Panc1 (cell line): Measurements from ENCODE around the gene CDH23. TPM values are rescaled to one million over a fixed set of nuclear protein-coding genes. Genes with fewer than 3 reads are reported as not detected.

Experiments used
- ATAC-seq: fragments of 200-7000 bp; cut with Tn5 transposase; 2 replicates; pipeline ENCODE4 v1.9.1; 2020; ENCODE audit warnings: mild to moderate bottlenecking, moderate library complexity
- BruUV-seq: library from RNA; stranded (reverse); fragments of 400-500 nt; replicated peaks from 2 replicates; lab custom pipeline; 2021; lab: Mats Ljungman, UMichigan
- CTCF ChIA-PET: fragments of 300-600 bp; sonication (Branson Sonifier 250); formaldehyde crosslinking; loops from one replicate; lab custom pipeline; 2022; ENCODE audit warnings: antibody characterized with exemption; lab: Charles Lee
- POLR2A ChIA-PET: fragments of 300-600 bp; sonication (Branson Sonifier 250); formaldehyde crosslinking; loops from one replicate; lab custom pipeline; 2022; ENCODE audit warnings: antibody characterized with exemption; lab: Charles Lee
- DNase-seq: peaks from one replicate; pipeline ENCODE4 v3.0.0-alpha.2; 2010; ENCODE audit warnings: low read depth, low spot score
- H3K27ac ChIP-seq: 2 replicates; pipeline ENCODE4 v1.5.1; 2011; ENCODE audit warnings: mild to moderate bottlenecking, low read length, inconsistent platforms
- H3K27me3 ChIP-seq: fragments of 200-500 bp; sonication (Bioruptor generic); 2 replicates; pipeline ENCODE4 v1.6.0; 2014; ENCODE audit warnings: low read length, inconsistent platforms; ENCODE audit not compliant: control insufficient read depth, insufficient read depth
- H3K36me3 ChIP-seq: fragments of 200-500 bp; sonication (Bioruptor generic); 2 replicates; pipeline ENCODE4 v1.5.1; 2014; ENCODE audit warnings: inconsistent platforms, mild to moderate bottlenecking, low read length, moderate library complexity; ENCODE audit not compliant: control insufficient read depth, insufficient read depth
- H3K4me1 ChIP-seq: 2 replicates; pipeline ENCODE4 v1.5.1; 2011; ENCODE audit warnings: inconsistent platforms, mild to moderate bottlenecking, low read length, moderate library complexity; ENCODE audit not compliant: control insufficient read depth, insufficient read depth
- H3K4me3 ChIP-seq, 2 experiments: 2 replicates each; pipeline ENCODE4 v1.5.1; 2011 to 2012; ENCODE audit warnings: low read depth in 2 of 2, low read length in 2 of 2, mild to moderate bottlenecking in 2 of 2, inconsistent platforms in 1 of 2, moderate library complexity in 1 of 2
- H3K9me3 ChIP-seq: fragments of 200-500 bp; sonication (Bioruptor generic); 2 replicates; pipeline ENCODE4 v1.5.1; 2014; ENCODE audit warnings: low read depth, mild to moderate bottlenecking, inconsistent platforms, low read length, moderate library complexity; ENCODE audit not compliant: control insufficient read depth, insufficient read depth
- POLR2AphosphoS5 ChIP-seq: IDR thresholded peaks from 2 replicates; pipeline ENCODE4 v1.6.1; 2012; ENCODE audit warnings: mild to moderate bottlenecking, low read depth, low read length, moderate library complexity
- SIN3A ChIP-seq: IDR thresholded peaks from 2 replicates; pipeline ENCODE4 v1.6.1; 2012; ENCODE audit warnings: low read depth, mild to moderate bottlenecking, low read length, moderate library complexity, borderline replicate concordance; ENCODE audit not compliant: insufficient read depth
- TCF7L2 ChIP-seq: IDR thresholded peaks from 2 replicates; pipeline ENCODE4 v1.6.1; 2011; ENCODE audit warnings: mild to moderate bottlenecking, low read depth, low read length, inconsistent platforms
- in situ Hi-C: cut with HindIII; loops from 2 replicates; pipeline ENCODE4 v1.10.0; 2016; ENCODE audit warnings: low sequenced_read_pairs, low pct_unique_long_range_greater_than_20kb
- intact Hi-C: fragments of 100-400 bp; cut with micrococcal nuclease; formaldehyde crosslinking; loops from one replicate; pipeline ENCODE4 v1.10.0; 2022; ENCODE audit not compliant: unreplicated experiment
- total RNA-seq: library from RNA; stranded (reverse); gene quantifications from one replicate; pipeline ENCODE4 v1.2.1, GENCODE V29; 2021; ENCODE audit not compliant: unreplicated experiment
- TF ChIP-seq, protein P1 (sequence below), 2 experiments: IDR thresholded peaks; 2 replicates each; pipeline ENCODE4 v1.6.1; 2011 to 2012; ENCODE audit warnings: low read depth in 2 of 2, control low read depth in 1 of 2, low read length in 1 of 2, mild to moderate bottlenecking in 1 of 2, moderate library complexity in 1 of 2; ENCODE audit not compliant: insufficient read depth in 1 of 2
- TF ChIP-seq, protein P2 (sequence below): fragments of 450-650 bp; IDR thresholded peaks from 2 replicates; pipeline ENCODE4 v1.5.1; 2017; ENCODE audit warnings: mild to moderate bottlenecking

Gene CDH23
- total RNA-seq, 1 experiment from 2014 or later, result 2.7 TPM

DNA sequence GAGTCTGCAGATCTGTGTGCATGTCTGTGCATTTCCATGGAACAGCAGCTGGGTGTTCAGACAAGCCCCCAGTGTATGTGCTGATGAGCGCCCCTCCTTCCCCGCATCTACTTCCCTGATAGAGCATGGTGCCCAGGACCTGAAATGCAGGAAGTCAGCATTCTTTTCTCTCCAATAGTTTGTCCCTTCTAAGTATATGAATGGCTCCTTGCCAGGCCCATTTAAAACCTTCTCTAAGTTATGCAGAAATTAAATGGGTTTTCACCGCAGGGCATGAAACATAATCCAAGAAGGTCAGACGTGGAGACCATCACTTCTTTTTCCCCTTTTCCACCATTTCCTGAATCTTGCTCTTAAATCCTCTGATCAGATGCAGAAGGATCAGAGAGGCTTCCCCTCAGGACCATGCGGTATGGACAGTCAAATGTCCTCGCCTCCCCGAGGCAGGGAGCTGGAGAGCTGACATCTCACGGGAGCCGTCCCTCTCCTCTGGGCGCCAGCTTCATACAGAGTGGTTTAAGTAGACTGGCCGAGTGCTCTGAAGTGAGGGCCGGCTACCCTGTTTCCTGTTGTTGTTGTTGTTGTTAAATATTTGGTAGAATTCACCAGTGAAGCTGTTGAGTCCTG lies 167.6 kb downstream of the CDH23 start:
- BruUV-seq, result no TSS peak
- no peak for ATAC-seq
- in situ Hi-C loops, result no loop called here

DNA sequence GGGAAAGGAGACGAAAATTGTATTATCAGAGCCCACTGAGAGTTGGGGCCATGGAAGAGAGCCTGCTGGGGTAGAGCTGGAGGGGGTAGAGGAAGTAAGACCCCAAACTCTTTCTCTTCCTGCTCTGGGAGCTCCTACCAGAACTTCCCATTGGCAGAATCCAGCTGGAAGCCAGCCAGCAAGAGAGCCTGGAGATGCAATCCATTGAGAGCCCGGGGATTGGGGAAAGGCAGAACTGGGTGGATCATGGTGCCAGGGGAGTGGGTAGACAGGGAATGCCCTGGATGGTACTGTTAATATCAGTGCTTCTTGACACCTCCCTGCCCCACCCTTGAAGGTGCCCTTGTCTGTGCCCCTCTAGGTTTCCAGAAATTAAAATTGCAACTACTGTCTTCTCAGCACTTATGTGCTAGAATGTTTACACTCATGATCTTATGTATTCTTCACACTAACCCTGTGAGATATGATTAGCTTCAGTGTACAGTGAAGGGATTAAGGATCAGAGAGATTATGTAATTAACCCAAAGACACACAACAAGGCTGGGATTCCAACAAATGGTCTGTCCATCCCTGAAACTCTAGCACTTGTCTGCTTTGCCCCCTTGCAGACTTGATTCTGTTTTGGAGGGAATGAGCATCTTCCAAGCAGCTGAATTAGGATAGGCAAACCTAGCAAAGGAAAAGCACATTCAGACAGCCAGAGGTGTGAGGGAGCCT lies 168.7 kb downstream of the CDH23 start:
- no peaks in the 10 kb centered on the region for H3K9me3 ChIP-seq
- BruUV-seq, result no TSS peak
- H3K4me1 ChIP-seq, result no peaks in the 10 kb centered on the region
- ATAC-seq, result no peak
- no peaks in the 10 kb centered on the region for H3K36me3 ChIP-seq
- intact Hi-C loops, result no loop called here
- no peak overlapping the region for H3K4me3 ChIP-seq
- DNase-seq, result no peak
- no peak overlapping the region for H3K27ac ChIP-seq
- peaks cover 3% of the 10 kb centered on the region; the same call in 1 of the 2 replicates for H3K27me3 ChIP-seq
- TF ChIP-seq TCF7L2, result no peak
- TF ChIP-seq SIN3A, result no peak
- TF ChIP-seq POLR2AphosphoS5, result no peak
- TF ChIP-seq, protein P1, sequence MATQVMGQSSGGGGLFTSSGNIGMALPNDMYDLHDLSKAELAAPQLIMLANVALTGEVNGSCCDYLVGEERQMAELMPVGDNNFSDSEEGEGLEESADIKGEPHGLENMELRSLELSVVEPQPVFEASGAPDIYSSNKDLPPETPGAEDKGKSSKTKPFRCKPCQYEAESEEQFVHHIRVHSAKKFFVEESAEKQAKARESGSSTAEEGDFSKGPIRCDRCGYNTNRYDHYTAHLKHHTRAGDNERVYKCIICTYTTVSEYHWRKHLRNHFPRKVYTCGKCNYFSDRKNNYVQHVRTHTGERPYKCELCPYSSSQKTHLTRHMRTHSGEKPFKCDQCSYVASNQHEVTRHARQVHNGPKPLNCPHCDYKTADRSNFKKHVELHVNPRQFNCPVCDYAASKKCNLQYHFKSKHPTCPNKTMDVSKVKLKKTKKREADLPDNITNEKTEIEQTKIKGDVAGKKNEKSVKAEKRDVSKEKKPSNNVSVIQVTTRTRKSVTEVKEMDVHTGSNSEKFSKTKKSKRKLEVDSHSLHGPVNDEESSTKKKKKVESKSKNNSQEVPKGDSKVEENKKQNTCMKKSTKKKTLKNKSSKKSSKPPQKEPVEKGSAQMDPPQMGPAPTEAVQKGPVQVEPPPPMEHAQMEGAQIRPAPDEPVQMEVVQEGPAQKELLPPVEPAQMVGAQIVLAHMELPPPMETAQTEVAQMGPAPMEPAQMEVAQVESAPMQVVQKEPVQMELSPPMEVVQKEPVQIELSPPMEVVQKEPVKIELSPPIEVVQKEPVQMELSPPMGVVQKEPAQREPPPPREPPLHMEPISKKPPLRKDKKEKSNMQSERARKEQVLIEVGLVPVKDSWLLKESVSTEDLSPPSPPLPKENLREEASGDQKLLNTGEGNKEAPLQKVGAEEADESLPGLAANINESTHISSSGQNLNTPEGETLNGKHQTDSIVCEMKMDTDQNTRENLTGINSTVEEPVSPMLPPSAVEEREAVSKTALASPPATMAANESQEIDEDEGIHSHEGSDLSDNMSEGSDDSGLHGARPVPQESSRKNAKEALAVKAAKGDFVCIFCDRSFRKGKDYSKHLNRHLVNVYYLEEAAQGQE (IDR thresholded peaks at IDR 0.05; ENCODE audit: insufficient read depth in 1 of 2, low read depth in 2 of 2, low read length in 1 of 2), result no peak
- TF ChIP-seq, protein P2, sequence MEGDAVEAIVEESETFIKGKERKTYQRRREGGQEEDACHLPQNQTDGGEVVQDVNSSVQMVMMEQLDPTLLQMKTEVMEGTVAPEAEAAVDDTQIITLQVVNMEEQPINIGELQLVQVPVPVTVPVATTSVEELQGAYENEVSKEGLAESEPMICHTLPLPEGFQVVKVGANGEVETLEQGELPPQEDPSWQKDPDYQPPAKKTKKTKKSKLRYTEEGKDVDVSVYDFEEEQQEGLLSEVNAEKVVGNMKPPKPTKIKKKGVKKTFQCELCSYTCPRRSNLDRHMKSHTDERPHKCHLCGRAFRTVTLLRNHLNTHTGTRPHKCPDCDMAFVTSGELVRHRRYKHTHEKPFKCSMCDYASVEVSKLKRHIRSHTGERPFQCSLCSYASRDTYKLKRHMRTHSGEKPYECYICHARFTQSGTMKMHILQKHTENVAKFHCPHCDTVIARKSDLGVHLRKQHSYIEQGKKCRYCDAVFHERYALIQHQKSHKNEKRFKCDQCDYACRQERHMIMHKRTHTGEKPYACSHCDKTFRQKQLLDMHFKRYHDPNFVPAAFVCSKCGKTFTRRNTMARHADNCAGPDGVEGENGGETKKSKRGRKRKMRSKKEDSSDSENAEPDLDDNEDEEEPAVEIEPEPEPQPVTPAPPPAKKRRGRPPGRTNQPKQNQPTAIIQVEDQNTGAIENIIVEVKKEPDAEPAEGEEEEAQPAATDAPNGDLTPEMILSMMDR, result no peak
- ChIA-PET POLR2A (no interaction called here), CTCF (interaction anchor here (0.5 kb wide), 1 partner anchor 124 kb away, joined by 3 read pairs; no protein-coding TSS in a partner anchor)
- in situ Hi-C loops, result no loop called here

More for the DNA sequence above, 167.6 kb downstream of the CDH23 start:
- intact Hi-C loops, result no loop called here
- no peaks in the 10 kb centered on the region for H3K9me3 ChIP-seq
- POLR2A ChIA-PET, result no interaction called here
- no peaks in the 10 kb centered on the region for H3K4me1 ChIP-seq
- no peaks in the 10 kb centered on the region for H3K36me3 ChIP-seq
- no peak for TF ChIP-seq SIN3A
- no peak for TF ChIP-seq TCF7L2
- TF ChIP-seq POLR2AphosphoS5, result no peak
- TF ChIP-seq, protein P1 (IDR thresholded peaks at IDR 0.05; ENCODE audit: insufficient read depth in 1 of 2, low read depth in 2 of 2, low read length in 1 of 2), result no peak
- TF ChIP-seq, protein P2, result no peak
- H3K27ac ChIP-seq, result no peak overlapping the region
- H3K27me3 ChIP-seq, result peaks cover 5% of the 10 kb centered on the region; the same call in 1 of the 2 replicates
- DNase-seq, result no peak
- CTCF ChIA-PET, result no interaction called here
- no peak overlapping the region for H3K4me3 ChIP-seq
